ENCODE results near the gene POP4.

POP4 gene

DNA sequence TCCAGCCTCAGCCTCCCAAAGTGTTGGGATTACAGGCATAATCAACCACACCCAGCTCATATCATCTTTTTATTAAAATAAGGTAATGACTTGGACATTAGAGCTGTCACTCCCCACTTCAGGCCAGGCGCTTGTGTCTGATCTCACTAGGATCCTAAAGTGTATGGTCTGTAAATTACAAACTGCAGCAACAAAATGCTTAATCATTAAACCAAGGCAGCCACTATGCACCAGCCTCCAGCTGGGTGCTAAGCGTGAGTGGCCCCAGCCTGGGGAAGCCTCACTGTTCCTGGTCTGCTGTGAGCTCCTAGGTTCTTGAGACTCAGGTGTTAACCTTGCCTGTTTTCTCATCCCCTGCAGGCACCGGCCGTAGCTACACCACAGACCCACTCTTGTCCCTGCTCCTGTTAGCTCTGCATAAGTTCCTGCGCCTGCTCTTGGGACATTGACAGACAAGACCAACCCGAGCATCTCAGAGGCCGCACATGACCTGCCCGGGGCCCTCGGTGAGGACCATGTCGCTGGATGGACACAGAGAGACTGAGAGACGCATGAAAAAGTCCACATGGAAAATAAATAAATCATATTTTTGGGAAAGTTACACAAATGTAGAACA is 42.5 kb upstream of the POP4 start:
- TF ChIP-seq, protein P1, sequence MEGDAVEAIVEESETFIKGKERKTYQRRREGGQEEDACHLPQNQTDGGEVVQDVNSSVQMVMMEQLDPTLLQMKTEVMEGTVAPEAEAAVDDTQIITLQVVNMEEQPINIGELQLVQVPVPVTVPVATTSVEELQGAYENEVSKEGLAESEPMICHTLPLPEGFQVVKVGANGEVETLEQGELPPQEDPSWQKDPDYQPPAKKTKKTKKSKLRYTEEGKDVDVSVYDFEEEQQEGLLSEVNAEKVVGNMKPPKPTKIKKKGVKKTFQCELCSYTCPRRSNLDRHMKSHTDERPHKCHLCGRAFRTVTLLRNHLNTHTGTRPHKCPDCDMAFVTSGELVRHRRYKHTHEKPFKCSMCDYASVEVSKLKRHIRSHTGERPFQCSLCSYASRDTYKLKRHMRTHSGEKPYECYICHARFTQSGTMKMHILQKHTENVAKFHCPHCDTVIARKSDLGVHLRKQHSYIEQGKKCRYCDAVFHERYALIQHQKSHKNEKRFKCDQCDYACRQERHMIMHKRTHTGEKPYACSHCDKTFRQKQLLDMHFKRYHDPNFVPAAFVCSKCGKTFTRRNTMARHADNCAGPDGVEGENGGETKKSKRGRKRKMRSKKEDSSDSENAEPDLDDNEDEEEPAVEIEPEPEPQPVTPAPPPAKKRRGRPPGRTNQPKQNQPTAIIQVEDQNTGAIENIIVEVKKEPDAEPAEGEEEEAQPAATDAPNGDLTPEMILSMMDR (IDR thresholded peaks at IDR 0.05; ENCODE audit: low read depth, low read length, missing control alignments) = no peak

DNA sequence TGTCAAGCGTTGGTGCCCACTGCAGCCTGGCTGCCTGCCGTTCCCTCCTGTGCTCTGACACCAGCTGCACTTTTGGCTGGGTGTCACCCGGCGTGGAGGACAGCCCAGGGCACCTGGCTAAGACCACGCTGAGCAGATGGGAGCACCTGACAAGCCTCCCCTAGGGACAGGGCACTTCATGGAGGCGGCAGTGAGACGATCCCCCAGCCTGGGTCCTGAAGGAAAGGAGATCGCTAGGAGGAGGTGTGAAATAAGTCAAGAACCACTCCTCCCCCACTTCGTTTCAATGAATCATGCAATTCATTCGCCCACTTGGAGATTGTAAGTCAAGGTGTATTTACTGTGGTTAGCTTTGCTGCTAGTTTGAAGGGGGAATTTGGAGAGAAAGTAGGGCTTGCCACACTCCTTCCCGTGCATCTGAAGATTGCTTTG is 41.5 kb upstream of the POP4 start:
- TF ChIP-seq, protein P1 (IDR thresholded peaks at IDR 0.05; ENCODE audit: low read depth, low read length, missing control alignments) = no peak
- no peak for DNase-seq (ENCODE audit: low read depth)

More for the DNA sequence above, 42.5 kb upstream of the POP4 start:
- H3K4me3 ChIP-seq (ENCODE audit: low read depth, low read length) = no peak overlapping the region
- no peak for DNase-seq (ENCODE audit: low read depth)

DNA sequence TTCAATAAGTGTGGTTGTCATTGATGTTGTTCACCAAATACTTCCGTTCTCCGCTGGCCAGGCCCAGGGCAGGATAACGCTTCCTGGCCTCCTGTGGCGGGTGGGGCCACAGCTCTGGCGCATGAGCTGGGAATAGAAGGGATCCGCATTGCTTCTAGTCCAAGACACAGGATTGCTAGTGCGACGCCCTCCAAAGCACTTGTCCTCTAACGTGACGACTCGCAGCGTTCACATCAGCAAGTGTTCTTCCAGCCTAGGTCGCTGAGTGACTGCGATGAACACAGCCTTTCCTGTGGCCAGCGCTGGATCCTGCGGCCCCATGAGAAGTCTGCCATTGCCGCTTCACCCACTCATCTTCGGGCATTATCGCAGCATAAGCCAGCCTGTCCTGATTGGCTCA is 40.9 kb upstream of the POP4 start:
- no peak overlapping the region for H3K4me3 ChIP-seq (ENCODE audit: low read depth, low read length)
- DNase-seq (ENCODE audit: low read depth) = no peak
- TF ChIP-seq, protein P1 (IDR thresholded peaks at IDR 0.05; ENCODE audit: low read depth, low read length, missing control alignments) = no peak

More for the DNA sequence above, 41.5 kb upstream of the POP4 start:
- H3K4me3 ChIP-seq (ENCODE audit: low read depth, low read length) = no peak overlapping the region

DNA sequence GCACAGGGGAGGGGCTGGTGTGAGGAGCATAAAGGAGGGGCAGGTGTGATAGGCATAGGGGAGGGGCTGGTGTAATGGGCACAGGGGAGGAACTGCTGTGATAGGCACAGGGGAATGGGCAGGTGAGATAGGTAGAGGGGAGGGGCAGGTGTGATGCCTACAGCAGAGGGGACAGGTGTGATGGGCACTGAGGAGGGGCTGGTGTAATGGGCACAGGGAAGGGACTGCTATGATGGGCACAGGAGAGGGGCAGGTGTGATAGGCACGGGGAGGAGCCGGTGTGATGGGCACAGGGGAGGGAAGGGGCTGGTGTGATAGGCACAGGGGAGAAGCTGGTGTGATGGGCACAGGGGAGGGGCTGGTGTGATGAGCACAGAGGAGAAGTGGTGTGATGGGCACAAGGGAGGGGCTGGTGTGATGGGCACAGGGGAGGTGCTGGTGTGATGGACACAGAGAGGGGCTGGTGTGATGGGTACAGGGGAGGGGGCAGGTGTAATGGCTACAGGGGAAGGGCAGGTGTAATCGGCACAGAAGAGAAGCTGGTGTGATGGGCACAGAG is 39.5 kb upstream of the POP4 start:
- TF ChIP-seq, protein P1 (IDR thresholded peaks at IDR 0.05; ENCODE audit: low read depth, low read length, missing control alignments) = no peak
- no peak for DNase-seq (ENCODE audit: low read depth)
- H3K4me3 ChIP-seq (ENCODE audit: low read depth, low read length) = no peak overlapping the region

DNA sequence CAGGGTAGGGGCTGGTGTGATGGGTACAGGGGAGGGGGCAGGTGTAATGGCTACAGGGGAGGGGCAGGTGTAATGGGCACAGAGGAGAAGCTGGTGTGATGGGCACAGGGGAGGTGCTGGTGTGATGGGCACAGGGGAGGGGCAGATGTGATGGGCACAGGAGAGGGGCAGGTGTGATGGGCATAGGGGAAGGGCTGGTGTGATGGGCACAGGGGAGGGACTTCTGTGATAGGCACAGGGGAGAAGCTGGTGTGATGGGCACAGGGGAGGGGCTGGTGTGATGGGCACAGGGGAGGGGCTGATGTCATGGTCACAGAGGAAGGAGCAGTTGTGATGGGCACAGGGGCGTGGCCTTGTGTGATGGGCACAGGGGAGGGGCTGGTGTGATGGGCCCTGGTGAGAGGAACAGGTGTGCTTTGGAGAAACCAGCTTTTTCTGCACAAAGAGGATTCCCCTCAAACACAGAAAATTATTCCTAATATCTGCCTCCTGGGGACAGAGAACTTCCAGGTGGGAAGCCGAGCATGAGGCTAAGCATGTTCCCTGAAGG is 38.6 kb upstream of the POP4 start:
- TF ChIP-seq, protein P1 (IDR thresholded peaks at IDR 0.05; ENCODE audit: low read depth, low read length, missing control alignments) = no peak
- no peak overlapping the region for H3K4me3 ChIP-seq (ENCODE audit: low read depth, low read length)
- DNase-seq (ENCODE audit: low read depth) = no peak

DNA sequence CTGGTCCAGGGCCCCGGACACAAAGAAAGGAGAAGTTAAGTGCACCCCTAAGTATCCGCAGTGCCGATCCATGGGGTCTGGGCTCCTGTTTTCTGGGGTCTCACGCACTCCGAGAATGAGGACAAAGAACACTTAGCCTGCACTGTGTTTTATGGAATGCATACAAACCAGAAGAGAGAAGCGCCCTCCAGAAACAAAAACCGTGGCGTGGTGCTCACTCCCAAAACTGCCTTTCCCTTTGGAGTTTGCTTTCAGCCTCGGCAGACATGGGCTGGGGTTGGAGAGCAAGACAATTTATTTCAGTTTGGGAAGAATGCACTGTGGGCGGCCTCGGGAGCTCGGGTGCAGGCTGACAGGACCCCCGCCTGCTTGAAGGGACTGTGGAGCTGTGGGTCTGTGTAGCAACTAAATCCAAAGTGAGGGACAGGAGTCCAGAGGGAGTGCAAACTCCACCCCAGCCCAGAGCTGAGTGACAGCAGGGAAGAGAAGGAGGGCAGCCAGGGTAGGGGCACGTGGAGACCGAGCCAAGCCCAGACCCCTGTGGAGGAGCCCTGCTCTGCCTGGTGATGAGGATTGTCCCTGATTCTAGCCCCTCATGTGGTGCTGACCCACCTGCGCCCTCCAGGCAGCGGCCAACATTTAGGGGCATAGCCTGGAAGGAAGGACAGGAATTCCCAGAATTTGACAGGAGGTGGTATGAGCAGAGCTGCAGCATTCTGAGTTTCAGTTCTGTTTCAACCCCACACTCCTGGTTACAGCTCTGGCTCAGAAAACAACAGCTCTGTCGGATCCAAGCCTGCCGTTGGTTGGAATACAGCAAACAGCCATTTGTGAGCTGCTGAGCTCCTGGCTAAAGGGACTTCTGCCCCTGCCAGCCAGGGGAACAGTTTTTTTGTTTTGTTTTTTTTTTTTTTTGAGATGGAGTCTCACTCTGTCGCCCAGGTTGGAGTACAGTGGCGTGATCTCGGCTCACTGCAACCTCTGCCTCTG is 37.8 kb upstream of the POP4 start:
- no peak for DNase-seq (ENCODE audit: low read depth)
- TF ChIP-seq, protein P1 (IDR thresholded peaks at IDR 0.05; ENCODE audit: low read depth, low read length, missing control alignments) = no peak
- H3K4me3 ChIP-seq (ENCODE audit: low read depth, low read length) = no peak overlapping the region
